HG02840 (cell line): ENCODE data around the gene ABHD14A.
"Not testable (repeated sequence)": the region's sequence is repeated elsewhere in the genome, so short reads cannot be mapped to it uniquely, and the experiment has no call there.

ENCODE experiments used
- ATAC-seq: cut with Tn5 transposase; IDR thresholded peaks from one replicate; pipeline ENCODE4 v1.9.1; 2021; ENCODE audit warnings: mild to moderate bottlenecking, moderate library complexity, moderate number of reproducible peaks; ENCODE audit not compliant: unreplicated experiment, low FRiP score

Gene ABHD14A

GRCh38 chr3:51974963-51975851, at the start of gene ABHD14A:
TSS of gene ABHD14A (plus strand) at chr3:51975064. CDS start at chr3:51975136, 72 bp downstream.
- ATAC-seq: no peak

- no peak for ATAC-seq
These were observed 47.5 kb upstream of the ABHD14A start for GRCh38 chr3:51927061-51927977.

GRCh38 chr3:51928438-51928837, 46.4 kb upstream of the ABHD14A start:
- no peak for ATAC-seq

GRCh38 chr3:51928981-51929380, 45.9 kb upstream of the ABHD14A start:
- ATAC-seq: not testable (repeated sequence)

- ATAC-seq: no peak
These were observed 45.4 kb upstream of the ABHD14A start for GRCh38 chr3:51929420-51930003.

GRCh38 chr3:51930439-51930838, 44.4 kb upstream of the ABHD14A start:
- no peak for ATAC-seq

GRCh38 chr3:51931756-51932155, 43.1 kb upstream of the ABHD14A start:
- no peak for ATAC-seq

- no peak for ATAC-seq
These were observed 42.1 kb upstream of the ABHD14A start for GRCh38 chr3:51932471-51933370.

- no peak for ATAC-seq
These were observed 41.3 kb upstream of the ABHD14A start for GRCh38 chr3:51933471-51934138.

- ATAC-seq: no peak
These were observed 40.6 kb upstream of the ABHD14A start for GRCh38 chr3:51934139-51934850.

- no peak for ATAC-seq
These were observed 39.6 kb upstream of the ABHD14A start for GRCh38 chr3:51934991-51935885.

- ATAC-seq: no peak
These were observed 38.7 kb upstream of the ABHD14A start for GRCh38 chr3:51935886-51936755.

- ATAC-seq: no peak
These were observed 37.9 kb upstream of the ABHD14A start for GRCh38 chr3:51937014-51937413.

GRCh38 chr3:51937611-51938450, 37.0 kb upstream of the ABHD14A start:
- ATAC-seq: no peak

- ATAC-seq: no peak
These were observed 36.0 kb upstream of the ABHD14A start for GRCh38 chr3:51938780-51939425.
